ENCODE results near the gene BCKDHA. TPM values are rescaled to one million over a fixed set of nuclear protein-coding genes. Genes with fewer than 3 reads are reported as not detected.

Gene BCKDHA
- polyA plus RNA-seq, 1 of the 3 experiments (the other 2 are of a cell fraction), result 30.9 TPM

DNA sequence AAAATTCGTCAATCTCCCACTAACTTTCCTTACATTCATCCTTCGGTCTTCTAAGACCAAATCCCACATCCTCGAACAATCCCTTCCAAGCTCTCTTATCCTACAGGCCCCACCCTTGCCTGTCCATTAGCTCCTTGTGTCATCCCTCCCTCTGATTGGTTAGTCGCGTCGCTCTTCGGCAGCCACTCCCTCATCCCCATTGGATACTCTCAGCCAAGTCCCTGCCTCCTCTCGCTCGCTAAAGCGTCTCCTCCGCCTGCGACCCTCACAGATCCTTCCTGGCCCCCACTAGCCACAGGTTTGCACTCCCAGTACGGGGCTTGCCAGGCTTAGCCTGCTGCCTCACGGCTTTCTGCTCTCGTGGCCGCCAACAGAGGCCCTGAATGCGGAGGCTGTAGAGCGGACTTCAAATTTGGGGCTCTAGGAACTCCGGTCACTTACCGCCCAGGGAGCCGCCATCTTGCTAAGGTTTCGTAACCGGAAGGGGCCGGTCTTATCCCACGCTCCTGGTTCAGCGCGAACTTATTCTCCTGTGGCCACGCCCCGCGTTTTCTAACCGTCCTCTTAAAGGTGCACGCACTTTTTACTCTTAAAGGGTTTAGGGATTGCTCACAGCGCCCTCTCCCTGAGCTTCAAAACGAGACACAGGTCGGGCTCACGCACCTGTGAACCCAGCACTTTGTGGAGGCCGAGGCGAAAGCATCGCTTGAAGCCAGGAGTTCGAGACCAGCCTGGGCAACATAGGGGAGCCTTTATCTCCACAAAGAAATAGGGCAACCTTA is 42.0 kb downstream of the BCKDHA start, which contains the start of gene DMAC2 (continued):
- TF ChIP-seq CHD2 (IDR thresholded peaks at IDR 0.05; ENCODE audit: low read length, partially characterized antibody) (peak; percentile 59), TAF1 (IDR thresholded peaks at IDR 0.05; ENCODE audit: borderline replicate concordance, low read depth, low read length) (peak; percentile 80; the same call in 1 of the 2 replicates)
- TF ChIP-seq, protein P1, sequence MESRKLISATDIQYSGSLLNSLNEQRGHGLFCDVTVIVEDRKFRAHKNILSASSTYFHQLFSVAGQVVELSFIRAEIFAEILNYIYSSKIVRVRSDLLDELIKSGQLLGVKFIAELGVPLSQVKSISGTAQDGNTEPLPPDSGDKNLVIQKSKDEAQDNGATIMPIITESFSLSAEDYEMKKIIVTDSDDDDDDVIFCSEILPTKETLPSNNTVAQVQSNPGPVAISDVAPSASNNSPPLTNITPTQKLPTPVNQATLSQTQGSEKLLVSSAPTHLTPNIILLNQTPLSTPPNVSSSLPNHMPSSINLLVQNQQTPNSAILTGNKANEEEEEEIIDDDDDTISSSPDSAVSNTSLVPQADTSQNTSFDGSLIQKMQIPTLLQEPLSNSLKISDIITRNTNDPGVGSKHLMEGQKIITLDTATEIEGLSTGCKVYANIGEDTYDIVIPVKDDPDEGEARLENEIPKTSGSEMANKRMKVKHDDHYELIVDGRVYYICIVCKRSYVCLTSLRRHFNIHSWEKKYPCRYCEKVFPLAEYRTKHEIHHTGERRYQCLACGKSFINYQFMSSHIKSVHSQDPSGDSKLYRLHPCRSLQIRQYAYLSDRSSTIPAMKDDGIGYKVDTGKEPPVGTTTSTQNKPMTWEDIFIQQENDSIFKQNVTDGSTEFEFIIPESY (IDR thresholded peaks at IDR 0.05; ENCODE audit: borderline replicate concordance, low read depth), result peak; percentile 49; the same call in 1 of the 2 replicates
- TF ChIP-seq, protein P2, sequence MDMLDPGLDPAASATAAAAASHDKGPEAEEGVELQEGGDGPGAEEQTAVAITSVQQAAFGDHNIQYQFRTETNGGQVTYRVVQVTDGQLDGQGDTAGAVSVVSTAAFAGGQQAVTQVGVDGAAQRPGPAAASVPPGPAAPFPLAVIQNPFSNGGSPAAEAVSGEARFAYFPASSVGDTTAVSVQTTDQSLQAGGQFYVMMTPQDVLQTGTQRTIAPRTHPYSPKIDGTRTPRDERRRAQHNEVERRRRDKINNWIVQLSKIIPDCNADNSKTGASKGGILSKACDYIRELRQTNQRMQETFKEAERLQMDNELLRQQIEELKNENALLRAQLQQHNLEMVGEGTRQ (IDR thresholded peaks at IDR 0.05; ENCODE audit: borderline replicate concordance, low read depth, low read length), result no peak
- TF ChIP-seq, protein P3, sequence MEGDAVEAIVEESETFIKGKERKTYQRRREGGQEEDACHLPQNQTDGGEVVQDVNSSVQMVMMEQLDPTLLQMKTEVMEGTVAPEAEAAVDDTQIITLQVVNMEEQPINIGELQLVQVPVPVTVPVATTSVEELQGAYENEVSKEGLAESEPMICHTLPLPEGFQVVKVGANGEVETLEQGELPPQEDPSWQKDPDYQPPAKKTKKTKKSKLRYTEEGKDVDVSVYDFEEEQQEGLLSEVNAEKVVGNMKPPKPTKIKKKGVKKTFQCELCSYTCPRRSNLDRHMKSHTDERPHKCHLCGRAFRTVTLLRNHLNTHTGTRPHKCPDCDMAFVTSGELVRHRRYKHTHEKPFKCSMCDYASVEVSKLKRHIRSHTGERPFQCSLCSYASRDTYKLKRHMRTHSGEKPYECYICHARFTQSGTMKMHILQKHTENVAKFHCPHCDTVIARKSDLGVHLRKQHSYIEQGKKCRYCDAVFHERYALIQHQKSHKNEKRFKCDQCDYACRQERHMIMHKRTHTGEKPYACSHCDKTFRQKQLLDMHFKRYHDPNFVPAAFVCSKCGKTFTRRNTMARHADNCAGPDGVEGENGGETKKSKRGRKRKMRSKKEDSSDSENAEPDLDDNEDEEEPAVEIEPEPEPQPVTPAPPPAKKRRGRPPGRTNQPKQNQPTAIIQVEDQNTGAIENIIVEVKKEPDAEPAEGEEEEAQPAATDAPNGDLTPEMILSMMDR (IDR thresholded peaks at IDR 0.05), result peak; percentile 64

DNA sequence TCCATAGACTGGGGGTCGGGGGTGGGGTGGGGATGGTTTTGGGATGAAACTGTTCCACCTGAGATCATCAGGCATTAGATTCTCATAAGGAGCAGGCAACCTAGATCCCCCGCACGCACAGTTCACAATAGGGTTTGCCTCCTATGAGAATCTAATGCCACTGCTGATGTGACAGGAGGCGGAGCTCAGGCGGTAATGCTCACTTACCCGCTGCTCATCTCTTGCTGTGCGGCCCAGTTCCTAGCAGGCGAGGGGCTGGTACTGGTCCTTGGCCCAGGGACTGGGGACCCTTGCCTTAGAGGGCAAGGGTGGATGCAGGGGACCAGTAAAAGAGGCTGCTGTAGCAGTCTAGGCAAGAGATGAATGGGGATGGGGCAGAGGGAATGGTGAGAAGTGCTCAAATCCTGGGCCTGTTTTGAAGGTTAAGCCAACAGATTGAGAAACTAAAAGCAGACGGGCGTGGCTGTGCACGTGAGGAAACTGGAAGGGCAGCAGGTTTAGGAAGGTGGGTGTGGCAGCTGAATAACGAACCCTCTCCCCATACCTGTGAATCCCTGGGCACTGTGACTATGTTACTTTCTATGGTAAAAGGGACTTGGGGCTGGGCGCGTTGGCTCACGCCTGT is 43.8 kb downstream of the BCKDHA start:
- H3K4me3 ChIP-seq (ENCODE audit: low read depth in 2 of 2, low read length in 1 of 2), result no peak overlapping the region
- H2AFZ ChIP-seq (ENCODE audit: low read depth), result no peak overlapping the region
- H3K79me2 ChIP-seq (ENCODE audit: insufficient read depth), result peaks cover 13% of the 10 kb centered on the region; the same call in 1 of the 2 replicates
- no peak overlapping the region for H3K9ac ChIP-seq
- TF ChIP-seq, protein P4, sequence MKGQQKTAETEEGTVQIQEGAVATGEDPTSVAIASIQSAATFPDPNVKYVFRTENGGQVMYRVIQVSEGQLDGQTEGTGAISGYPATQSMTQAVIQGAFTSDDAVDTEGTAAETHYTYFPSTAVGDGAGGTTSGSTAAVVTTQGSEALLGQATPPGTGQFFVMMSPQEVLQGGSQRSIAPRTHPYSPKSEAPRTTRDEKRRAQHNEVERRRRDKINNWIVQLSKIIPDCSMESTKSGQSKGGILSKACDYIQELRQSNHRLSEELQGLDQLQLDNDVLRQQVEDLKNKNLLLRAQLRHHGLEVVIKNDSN (IDR thresholded peaks at IDR 0.05; ENCODE audit: borderline replicate concordance, low read depth), result no peak
- TF ChIP-seq, protein P2 (IDR thresholded peaks at IDR 0.05; ENCODE audit: borderline replicate concordance, low read depth, low read length), result no peak
- TF ChIP-seq CHD2 (IDR thresholded peaks at IDR 0.05; ENCODE audit: low read length, partially characterized antibody), result no peak
- TF ChIP-seq NRF1 (IDR thresholded peaks at IDR 0.05; ENCODE audit: low read depth, low read length), result no peak
- TF ChIP-seq, protein P5, sequence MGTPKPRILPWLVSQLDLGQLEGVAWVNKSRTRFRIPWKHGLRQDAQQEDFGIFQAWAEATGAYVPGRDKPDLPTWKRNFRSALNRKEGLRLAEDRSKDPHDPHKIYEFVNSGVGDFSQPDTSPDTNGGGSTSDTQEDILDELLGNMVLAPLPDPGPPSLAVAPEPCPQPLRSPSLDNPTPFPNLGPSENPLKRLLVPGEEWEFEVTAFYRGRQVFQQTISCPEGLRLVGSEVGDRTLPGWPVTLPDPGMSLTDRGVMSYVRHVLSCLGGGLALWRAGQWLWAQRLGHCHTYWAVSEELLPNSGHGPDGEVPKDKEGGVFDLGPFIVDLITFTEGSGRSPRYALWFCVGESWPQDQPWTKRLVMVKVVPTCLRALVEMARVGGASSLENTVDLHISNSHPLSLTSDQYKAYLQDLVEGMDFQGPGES (IDR thresholded peaks at IDR 0.05; ENCODE audit: low read depth, low read length), result no peak
- no peak for TF ChIP-seq FOXM1 (IDR thresholded peaks at IDR 0.05; ENCODE audit: low read depth)
- TF ChIP-seq RCOR1 (IDR thresholded peaks at IDR 0.05; ENCODE audit: low read length), result no peak
- peaks cover 0 to 4% of the 10 kb centered on the region in 2 experiments; a peak in 3 of 4 replicates for H3K4me1 ChIP-seq (ENCODE audit: control insufficient read depth in 1 of 2, insufficient read depth in 2 of 2, low read depth in 1 of 2, low read length in 1 of 2)
- no peaks in the 10 kb centered on the region for H3K9me2 ChIP-seq
- no peak overlapping the region for H3K27ac ChIP-seq (ENCODE audit: low read depth in 2 of 2, low read length in 1 of 2)
- H3K27me3 ChIP-seq (ENCODE audit: insufficient read depth), result peaks cover 34% of the 10 kb centered on the region
- WGBS (ENCODE audit: low lambda C conversion rate), result 67% methylated on average over 13 of the region's 15 CpGs
- H3K4me2 ChIP-seq, result no peak overlapping the region
- H3F3A ChIP-seq (replicated peaks; ENCODE audit: insufficient read depth), result no peaks in the 10 kb centered on the region
- ChIA-PET POLR2A (no interaction called here), CTCF (interaction anchor here (3.0 kb wide), 2 partner anchors 8 to 122 kb away, joined by 15 to 23 read pairs; no protein-coding TSS in a partner anchor)
- H4K20me1 ChIP-seq (ENCODE audit: insufficient read depth), result no peaks in the 10 kb centered on the region
- DNase-seq, result no peak
- H3K9me3 ChIP-seq, result no peaks in the 10 kb centered on the region
- peaks cover 0 to 5% of the 10 kb centered on the region in 2 experiments for H3K36me3 ChIP-seq (replicated peaks in 1 of 2; ENCODE audit: control insufficient read depth in 1 of 2, insufficient read depth in 2 of 2, low read length in 1 of 2)
